ENCODE measurements around the gene KIR2DL3.
"Not testable (repeated sequence)": the region's sequence is repeated elsewhere in the genome, so short reads cannot be mapped to it uniquely, and the experiment has no call there.

KIR2DL3 gene

GRCh38 chr19:54738306-54738705, at the start of gene KIR2DL3:
KIR2DL3 (plus strand) TSS chr19:54738513; CDS start chr19:54738546, 33 bp downstream.
- not testable (repeated sequence) for DNase-seq (ENCODE audit: low read depth in 2 of 2)

GRCh38 chr19:54691582-54692297, 46.6 kb upstream of the KIR2DL3 start:
- no peak for DNase-seq (ENCODE audit: low read depth in 2 of 2)

GRCh38 chr19:54692298-54692615, 46.1 kb upstream of the KIR2DL3 start:
- no peak for DNase-seq (ENCODE audit: low read depth in 2 of 2)

- DNase-seq (ENCODE audit: low read depth in 2 of 2) = no peak
Measured at GRCh38 chr19:54694648-54695047, 43.7 kb upstream of the KIR2DL3 start.

DNA sequence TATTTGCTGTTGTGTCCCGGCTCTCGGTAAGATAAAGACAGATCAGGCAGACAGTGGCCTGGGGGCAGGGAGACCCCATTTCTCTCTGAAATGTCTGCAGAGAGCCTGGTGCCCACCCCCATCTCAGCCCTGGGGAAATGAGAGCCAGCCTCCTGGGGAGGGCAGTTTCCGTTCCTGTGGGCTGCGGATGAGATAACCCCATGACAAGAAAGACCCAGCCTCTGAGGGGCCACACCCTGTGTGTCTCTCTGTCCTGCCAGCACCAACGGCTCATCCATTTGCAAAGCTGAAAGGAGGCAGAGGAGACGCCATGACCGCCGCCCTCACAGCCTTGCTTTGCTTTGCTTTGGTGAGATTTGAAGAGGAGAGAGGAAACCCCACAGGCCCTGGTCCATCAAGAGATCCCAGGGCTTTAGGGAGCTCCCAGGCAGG, 42.2 kb upstream of the KIR2DL3 start:
- DNase-seq (ENCODE audit: low read depth in 2 of 2) = no peak

GRCh38 chr19:54696766-54697165, 41.5 kb upstream of the KIR2DL3 start:
- no peak for DNase-seq (ENCODE audit: low read depth in 2 of 2)

DNA sequence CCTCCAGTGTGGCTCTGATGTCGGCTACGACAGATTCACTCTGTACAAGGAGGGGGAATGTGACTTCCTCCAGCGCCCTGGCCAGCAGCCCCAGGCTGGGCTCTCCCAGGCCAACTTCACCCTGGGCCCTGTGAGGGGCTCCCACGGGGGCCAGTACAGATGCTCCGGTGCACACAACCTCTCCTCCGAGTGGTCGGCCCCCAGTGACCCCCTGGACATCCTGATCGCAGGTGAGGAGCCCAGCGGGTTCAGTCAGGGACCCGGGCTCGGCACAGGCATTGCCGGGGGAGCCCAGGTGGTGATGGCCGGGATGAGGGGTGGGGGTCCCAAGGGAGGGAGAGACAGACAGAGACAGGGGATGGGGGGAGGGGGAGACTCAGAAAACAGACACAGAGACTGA, 40.6 kb upstream of the KIR2DL3 start:
- not testable (repeated sequence) for DNase-seq (ENCODE audit: low read depth in 2 of 2)

- no peak for DNase-seq (ENCODE audit: low read depth in 2 of 2)
Measured at GRCh38 chr19:54704928-54705327, 33.4 kb upstream of the KIR2DL3 start.

DNA sequence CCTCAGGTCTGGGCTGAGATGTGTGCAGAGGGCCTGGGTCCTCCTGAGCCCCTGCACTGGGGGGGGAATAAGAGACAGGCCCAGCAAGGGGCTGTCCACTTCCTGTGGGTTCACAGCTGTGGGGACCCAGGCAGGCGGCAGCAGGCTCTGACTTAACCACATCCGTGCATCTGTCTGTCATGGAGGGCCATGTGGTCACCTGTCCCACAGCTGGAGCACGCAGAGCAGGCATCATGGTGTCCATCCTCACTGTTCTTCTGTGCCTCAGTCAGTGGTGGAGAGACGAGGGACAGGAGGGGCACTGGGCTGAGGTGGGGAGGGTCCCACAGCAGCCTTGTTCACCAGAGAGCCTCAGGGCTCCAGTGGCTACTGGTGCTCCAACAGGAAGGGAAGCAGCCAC, 30.4 kb upstream of the KIR2DL3 start:
- no peak for DNase-seq (ENCODE audit: low read depth in 2 of 2)

DNA sequence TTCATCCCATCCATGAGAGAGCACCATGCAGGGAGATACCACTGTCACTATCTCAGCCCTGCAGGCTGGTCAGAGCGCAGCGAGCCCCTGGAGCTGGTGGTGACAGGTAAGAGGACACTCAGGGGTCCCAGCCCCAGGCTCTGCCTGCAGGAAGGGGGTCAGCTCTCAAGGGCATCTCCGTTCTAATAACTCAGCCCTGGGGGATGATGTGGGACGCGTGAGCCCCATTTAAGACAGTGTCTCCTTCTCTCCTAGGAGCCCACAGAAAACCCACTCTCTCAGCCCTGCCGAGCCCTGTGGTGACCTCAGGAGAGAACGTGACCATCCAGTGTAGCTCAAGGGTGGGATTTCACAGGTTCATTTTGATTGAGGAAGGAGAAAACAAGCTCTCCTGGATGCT, 29.5 kb upstream of the KIR2DL3 start:
- no peak for DNase-seq (ENCODE audit: low read depth in 2 of 2)

DNA sequence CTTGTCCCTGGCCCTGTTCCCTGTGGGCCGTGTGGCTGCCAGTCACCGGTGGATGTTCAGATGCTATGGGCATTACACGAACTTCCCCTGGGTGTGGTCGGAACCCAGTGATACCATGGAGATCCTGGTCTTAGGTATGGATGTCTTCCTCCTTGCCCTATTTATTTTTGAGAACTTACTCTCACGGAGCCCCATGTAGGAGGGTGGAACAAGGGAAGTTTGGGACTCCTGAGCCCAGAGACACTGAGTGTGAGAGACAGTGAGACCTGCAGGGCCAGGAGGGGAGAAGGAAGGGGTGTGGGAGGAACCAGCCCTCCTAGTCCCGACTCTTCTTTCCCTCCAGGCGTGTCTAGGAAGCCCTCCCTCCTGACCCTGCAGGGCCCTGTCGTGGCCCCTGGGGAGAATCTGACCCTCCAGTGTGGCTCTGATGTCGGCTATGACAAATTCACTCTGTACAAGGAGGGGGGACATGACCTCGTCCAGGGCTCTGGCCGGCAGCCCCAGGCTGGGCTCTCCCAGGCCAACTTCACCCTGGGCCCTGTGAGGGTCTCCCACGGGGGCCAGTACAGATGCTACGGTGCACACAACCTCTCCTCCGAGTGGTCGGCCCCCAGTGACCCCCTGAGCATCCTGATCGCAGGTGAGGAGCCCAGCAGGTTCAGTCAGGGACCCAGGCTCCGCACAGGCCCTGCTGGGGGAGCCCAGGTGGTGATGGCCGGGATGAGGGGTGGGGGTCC, 28.9 kb upstream of the KIR2DL3 start:
- DNase-seq (ENCODE audit: low read depth in 2 of 2) = no peak

DNA sequence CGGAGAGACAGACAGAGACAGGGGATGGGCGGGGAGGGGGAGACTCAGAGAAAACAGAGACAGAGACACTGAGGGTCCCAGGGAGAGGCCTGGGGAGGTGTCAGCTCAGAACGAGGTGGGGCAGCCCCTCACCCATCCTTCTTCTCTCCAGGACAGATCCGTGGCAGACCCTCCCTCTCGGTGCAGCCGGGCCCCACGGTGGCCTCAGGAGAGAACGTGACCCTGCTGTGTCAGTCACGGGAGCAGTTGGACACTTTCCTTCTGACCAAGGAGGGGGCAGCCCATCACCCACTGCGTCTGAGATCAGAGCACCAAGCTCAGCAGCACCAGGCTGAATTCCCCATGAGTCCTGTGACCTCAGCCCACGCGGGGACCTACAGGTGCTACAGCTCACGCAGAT, 28.4 kb upstream of the KIR2DL3 start:
- DNase-seq (ENCODE audit: low read depth in 2 of 2) = not testable (repeated sequence)

DNA sequence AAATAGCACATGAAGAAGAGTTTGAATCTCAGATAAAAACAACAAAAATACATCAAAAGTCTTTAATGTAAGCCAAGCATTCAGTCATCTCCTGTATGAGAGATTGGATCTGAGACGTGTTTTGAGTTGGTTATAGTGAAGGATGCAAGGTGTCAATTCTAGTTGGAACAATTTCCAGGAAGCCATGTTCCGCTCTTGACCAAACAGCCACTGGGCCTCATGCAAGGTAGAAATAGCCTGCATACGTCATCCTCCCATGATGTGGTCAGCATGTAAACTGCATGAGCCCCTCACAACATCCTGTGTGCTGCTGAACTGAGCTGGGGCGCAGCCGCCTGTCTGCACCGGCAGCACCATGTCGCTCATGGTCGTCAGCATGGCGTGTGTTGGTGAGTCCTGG, 14.2 kb upstream of the KIR2DL3 start, which contains the start of gene KIR3DL3:
TSS of gene KIR3DL3 (plus strand) at position 301 of the 400 bp plus-strand sequence. CDS start at position 356, 55 bp downstream.
- no peak for DNase-seq (ENCODE audit: low read depth in 2 of 2)

DNA sequence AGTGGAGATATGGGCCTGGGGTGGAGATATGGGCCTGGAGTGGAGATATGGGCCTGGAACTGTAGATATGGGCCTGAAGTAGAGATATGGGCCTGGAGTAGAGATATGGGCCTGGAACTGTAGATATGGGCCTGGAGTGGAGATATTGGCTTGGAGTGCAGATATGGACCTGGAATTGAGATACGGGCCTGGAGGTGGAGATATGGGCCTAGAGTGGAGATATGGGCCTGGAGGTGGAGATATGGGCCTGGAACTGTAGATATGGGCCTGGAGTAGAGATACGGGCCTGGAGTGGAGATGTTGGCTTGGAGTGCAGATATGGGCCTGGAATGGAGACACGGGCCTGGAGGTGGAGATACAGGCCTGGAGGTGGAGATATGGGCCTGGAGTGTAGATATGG, 13.7 kb upstream of the KIR2DL3 start:
- no peak for DNase-seq (ENCODE audit: low read depth in 2 of 2)

DNA sequence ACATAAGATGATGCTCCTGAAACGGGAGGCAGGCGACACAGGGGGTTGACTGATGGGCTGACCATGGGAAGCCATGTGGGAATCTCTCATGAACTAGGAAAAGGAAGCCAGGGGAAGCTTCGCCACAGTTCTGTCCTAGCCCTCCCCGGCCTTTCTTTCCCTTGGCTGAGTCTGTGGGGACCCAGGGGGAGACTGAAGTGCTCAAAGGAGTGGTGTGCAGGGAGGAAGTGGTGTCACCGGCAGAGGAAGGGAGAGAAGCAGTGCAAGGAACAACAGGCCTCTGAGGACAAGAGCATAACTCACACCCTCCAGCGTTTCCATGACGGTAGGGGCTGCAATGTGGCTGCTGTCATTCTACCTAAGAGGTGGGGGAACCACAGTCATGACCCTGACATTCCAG, 13.0 kb upstream of the KIR2DL3 start:
- DNase-seq (ENCODE audit: low read depth in 2 of 2) = no peak

- DNase-seq (ENCODE audit: low read depth in 2 of 2) = no peak
Measured at GRCh38 chr19:54727562-54727961, 10.8 kb upstream of the KIR2DL3 start.

DNA sequence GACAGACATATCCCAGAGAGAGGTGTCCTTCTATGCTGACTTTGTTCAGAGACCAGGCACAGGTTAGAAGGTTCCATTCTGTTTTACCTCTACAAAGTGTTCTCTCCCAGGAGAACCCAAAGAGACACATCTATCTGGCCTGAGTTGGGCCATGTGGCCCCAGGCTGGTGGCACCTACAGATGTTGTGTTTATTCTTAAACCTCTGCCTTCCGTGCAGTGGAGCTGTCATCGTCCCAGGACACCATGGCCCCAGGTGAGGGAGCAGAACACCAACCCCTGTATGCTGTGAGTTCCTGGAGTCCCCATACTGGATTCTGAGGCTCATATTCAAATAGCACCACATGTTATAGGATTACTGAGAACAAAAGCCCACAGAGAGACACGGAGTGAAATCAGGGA, 10.1 kb upstream of the KIR2DL3 start:
- DNase-seq (ENCODE audit: low read depth in 2 of 2) = no peak

GRCh38 chr19:54729416-54730188, 8.7 kb upstream of the KIR2DL3 start:
- DNase-seq (ENCODE audit: low read depth in 2 of 2) = no peak

DNA sequence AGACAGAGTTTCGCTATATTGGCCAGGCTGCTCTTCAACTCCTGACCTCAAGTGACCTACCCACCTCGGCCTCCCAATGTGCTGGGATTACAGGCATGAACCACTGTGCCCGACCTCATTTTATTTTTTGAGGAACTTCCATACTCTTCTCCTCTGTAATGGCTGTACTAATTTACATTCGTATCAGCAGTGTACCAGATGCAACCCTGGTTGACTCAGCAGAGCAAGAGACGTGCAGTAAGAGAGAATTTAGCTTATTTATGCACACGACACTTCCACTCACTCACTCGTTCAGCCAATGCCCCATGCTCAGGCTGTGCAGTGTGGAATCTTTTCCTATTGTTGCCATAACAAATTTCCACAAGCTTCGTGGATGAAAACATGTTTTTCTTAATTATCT, 7.1 kb upstream of the KIR2DL3 start:
- no peak for DNase-seq (ENCODE audit: low read depth in 2 of 2)

- DNase-seq (ENCODE audit: low read depth in 2 of 2) = no peak
Measured at GRCh38 chr19:54738715-54739114, 402 bp downstream of the KIR2DL3 start.

DNA sequence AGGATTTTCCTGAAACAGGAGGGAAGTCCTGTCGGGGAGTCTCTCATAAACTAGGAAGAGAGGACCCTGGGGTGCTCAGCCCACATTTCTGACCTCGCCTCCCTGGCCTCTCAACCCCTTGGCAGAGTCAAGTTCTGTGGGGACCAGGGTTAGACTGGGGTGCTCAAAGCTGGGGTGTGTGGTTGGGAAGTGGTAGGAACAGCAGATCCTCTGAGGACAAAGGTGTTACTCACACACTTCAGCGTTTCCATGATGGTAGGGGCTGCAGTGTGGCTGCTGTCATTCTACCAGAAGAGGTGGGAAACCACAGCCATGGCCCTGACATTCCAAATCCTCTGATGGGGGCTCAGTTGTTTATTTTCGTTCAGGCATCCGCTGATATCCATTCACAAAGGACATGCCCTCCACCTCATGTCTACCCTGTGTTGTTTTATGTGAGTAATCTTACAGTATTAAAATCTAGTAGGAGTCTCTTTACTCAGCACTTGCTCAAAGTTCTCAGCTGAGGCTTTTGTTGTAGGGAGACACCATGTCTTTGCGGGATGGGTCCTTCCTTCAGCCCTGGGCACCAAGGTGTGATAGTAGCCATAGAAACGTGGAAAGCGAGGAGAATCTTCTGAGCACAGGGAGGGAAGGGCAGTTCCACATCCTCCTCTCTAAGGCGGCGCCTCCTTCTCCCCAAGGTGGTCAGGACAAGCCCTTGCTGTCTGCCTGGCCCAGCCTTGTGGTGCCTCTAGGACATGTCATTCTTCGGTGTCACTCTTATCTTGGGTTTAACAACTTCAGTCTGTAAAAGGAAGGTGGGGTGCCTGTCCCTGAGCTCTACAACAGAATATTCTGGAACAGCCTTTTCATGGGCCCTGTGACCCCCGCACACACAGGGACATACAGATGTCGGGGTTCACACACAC, 1.5 kb downstream of the KIR2DL3 start:
- no peak for DNase-seq (ENCODE audit: low read depth in 2 of 2)
